ENCODE data around the gene MSANTD1. TPM values are rescaled to one million over a fixed set of nuclear protein-coding genes. Genes with fewer than 3 reads are reported as not detected.

The MSANTD1 gene
- total RNA-seq, result not detected

- no peaks in the 10 kb centered on the region for H3K4me1 ChIP-seq
- DNase-seq (ENCODE audit: low spot score), result no peak
- no peaks in the 10 kb centered on the region for H3K9me3 ChIP-seq
- TF ChIP-seq CTCF (IDR thresholded peaks at IDR 0.05), result no peak
- H3K36me3 ChIP-seq, result no peaks in the 10 kb centered on the region
- no peak within 1 kb of the TSS for H3K4me3 ChIP-seq
- no peak within 1 kb of the TSS for H3K27ac ChIP-seq
- no peaks in the 10 kb centered on the region for H3K27me3 ChIP-seq
These were observed at the start of gene MSANTD1 for GRCh38 chr4:3248811-3249661. TSS of gene MSANTD1 (plus strand) at chr4:3249159. CDS start at chr4:3249223, 64 bp downstream.

- no peak for TF ChIP-seq CTCF (IDR thresholded peaks at IDR 0.05)
- Histone ChIP-seq H3K4me1 (peaks cover 0 to 9% of the 10 kb centered on the region in 2 donors), H3K27me3 (no peaks in the 10 kb centered on the region), H3K36me3 (peaks cover 33% of the 10 kb centered on the region), H3K4me3 (no peak overlapping the region), H3K27ac (no peak overlapping the region), H3K9me3 (no peaks in the 10 kb centered on the region)
- no peak for DNase-seq (ENCODE audit: low spot score)
These were observed 49.1 kb upstream of the MSANTD1 start for GRCh38 chr4:3199653-3200422.

- no peak for DNase-seq (ENCODE audit: low spot score)
- Histone ChIP-seq H3K27me3 (no peaks in the 10 kb centered on the region), H3K4me3 (no peak overlapping the region), H3K4me1 (peaks cover 0 to 9% of the 10 kb centered on the region in 2 donors), H3K36me3 (peaks cover 27% of the 10 kb centered on the region), H3K9me3 (no peaks in the 10 kb centered on the region), H3K27ac (no peak overlapping the region)
- TF ChIP-seq CTCF (IDR thresholded peaks at IDR 0.05), result no peak
These were observed 48.4 kb upstream of the MSANTD1 start for GRCh38 chr4:3200423-3201090.

GRCh38 chr4:3201718-3202702 lies 46.9 kb upstream of the MSANTD1 start:
- Histone ChIP-seq H3K36me3 (peaks cover 26% of the 10 kb centered on the region), H3K4me1 (peaks cover 0 to 9% of the 10 kb centered on the region in 2 donors), H3K9me3 (no peaks in the 10 kb centered on the region), H3K27ac (no peak overlapping the region), H3K4me3 (no peak overlapping the region), H3K27me3 (no peaks in the 10 kb centered on the region)
- TF ChIP-seq CTCF (IDR thresholded peaks at IDR 0.05), result no peak
- no peak for DNase-seq (ENCODE audit: low spot score)

All from right atrium auricular region (tissue), 2 donors.